ENCODE data around the gene PLLP. TPM values are rescaled to one million over a fixed set of nuclear protein-coding genes. Genes with fewer than 3 reads are reported as not detected.
A peak's percentile ranks its signal among the peaks of the same experiment; 100 is the strongest.

The PLLP gene
- total and polyA plus RNA-seq, 9 of the 15 experiments (the other 6 are each of a cell fraction or from before 2014, with no cell fraction given): 0.09 to 0.96 (median 0.27) TPM

- Histone ChIP-seq H4K20me1 (replicated peaks; ENCODE audit: control insufficient read depth, insufficient read depth, low read length) (no peaks in the 10 kb centered on the region), H3K9me1 (ENCODE audit: control insufficient read depth, insufficient read depth, low read length) (no peaks in the 10 kb centered on the region), H3K27ac (ENCODE audit: extremely low read depth, low read depth, low read length) (no peak overlapping the region), H2AFZ (ENCODE audit: low read depth, low read length) (no peak overlapping the region), H3K36me3 (ENCODE audit: control insufficient read depth, insufficient read depth, low read length) (no peaks in the 10 kb centered on the region), H3K9ac (ENCODE audit: insufficient read depth in 1 of 2, low read depth in 2 of 2, low read length in 2 of 2) (no peak overlapping the region), H3K27me3 (ENCODE audit: control insufficient read depth in 2 of 2, insufficient read depth in 2 of 2, low read length in 2 of 2) (peaks cover 0 to 9% of the 10 kb centered on the region in 2 experiments; a peak in 2 of 5 replicates), H3K79me2 (ENCODE audit: control insufficient read depth, insufficient read depth, low read length) (no peaks in the 10 kb centered on the region), H3K4me1 (replicated peaks in 1 of 2; ENCODE audit: control insufficient read depth in 2 of 2, insufficient read depth in 2 of 2, low read length in 2 of 2) (no peaks in the 10 kb centered on the region), H3K4me2 (ENCODE audit: insufficient read depth, low read length) (no peak overlapping the region), H3K9me3 (replicated peaks; ENCODE audit: control insufficient read depth, insufficient read depth, low read depth, low read length) (no peaks in the 10 kb centered on the region), H3K4me3 (no peak overlapping the region)
- BruUV-seq (replicated peaks): no TSS peak
- intact Hi-C loops (cut with micrococcal nuclease): no loop called here
- POLR2A ChIA-PET: no interaction called here
- CTCF ChIA-PET (ENCODE audit: low intra/inter-chr PET ratio): no interaction called here
- in situ Hi-C loops (cut with MboI): no loop called here
- peak in 1 of 4 experiments; percentile 3 for DNase-seq (ENCODE audit: extremely low read depth in 1 of 4, low spot score in 3 of 4)
- 0% methylated on average over 1 of the region's 1 CpG for WGBS (ENCODE audit: insufficient coverage, low coverage, missing lambda C conversion rate)
- no peak for ATAC-seq
- FAIRE-seq: no peak
- TF ChIP-seq MXI1 (IDR thresholded peaks at IDR 0.05; ENCODE audit: low read depth, low read length) (no peak), CREM (IDR thresholded peaks at IDR 0.05; ENCODE audit: low read depth) (no peak), CCAR2 (IDR thresholded peaks at IDR 0.05; ENCODE audit: low read depth, low read length) (no peak), E2F5 (CRISPR knock-in tag; IDR thresholded peaks at IDR 0.05) (no peak), TEAD4 (IDR thresholded peaks at IDR 0.05; ENCODE audit: low read length) (no peak), TEAD4 (CRISPR knock-in tag; IDR thresholded peaks at IDR 0.05; ENCODE audit: borderline replicate concordance) (no peak), MED1 (CRISPR knock-in tag; IDR thresholded peaks at IDR 0.05; ENCODE audit: borderline replicate concordance) (no peak), ZNF436 (CRISPR knock-in tag; IDR thresholded peaks at IDR 0.05) (no peak), ZNF41 (CRISPR knock-in tag; conservative IDR thresholded peaks at IDR 0.05) (no peak), TCFL5 (CRISPR knock-in tag; conservative IDR thresholded peaks at IDR 0.05) (no peak), ZNF696 (CRISPR knock-in tag; conservative IDR thresholded peaks at IDR 0.05) (no peak), ZNF57 (CRISPR knock-in tag; IDR thresholded peaks at IDR 0.05) (no peak), GABPB2 (CRISPR knock-in tag; conservative IDR thresholded peaks at IDR 0.05) (no peak), FOS (IDR thresholded peaks at IDR 0.05; ENCODE audit: extremely low read depth, insufficient read length) (no peak), ZNF639 (CRISPR knock-in tag; conservative IDR thresholded peaks at IDR 0.05 in 1 of 2, IDR thresholded peaks at IDR 0.05 in 1 of 2) (no peak)
- TF ChIP-seq, protein P1, sequence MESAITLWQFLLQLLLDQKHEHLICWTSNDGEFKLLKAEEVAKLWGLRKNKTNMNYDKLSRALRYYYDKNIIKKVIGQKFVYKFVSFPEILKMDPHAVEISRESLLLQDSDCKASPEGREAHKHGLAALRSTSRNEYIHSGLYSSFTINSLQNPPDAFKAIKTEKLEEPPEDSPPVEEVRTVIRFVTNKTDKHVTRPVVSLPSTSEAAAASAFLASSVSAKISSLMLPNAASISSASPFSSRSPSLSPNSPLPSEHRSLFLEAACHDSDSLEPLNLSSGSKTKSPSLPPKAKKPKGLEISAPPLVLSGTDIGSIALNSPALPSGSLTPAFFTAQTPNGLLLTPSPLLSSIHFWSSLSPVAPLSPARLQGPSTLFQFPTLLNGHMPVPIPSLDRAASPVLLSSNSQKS (CRISPR knock-in tag; IDR thresholded peaks at IDR 0.05): no peak
- TF ChIP-seq, protein P2, sequence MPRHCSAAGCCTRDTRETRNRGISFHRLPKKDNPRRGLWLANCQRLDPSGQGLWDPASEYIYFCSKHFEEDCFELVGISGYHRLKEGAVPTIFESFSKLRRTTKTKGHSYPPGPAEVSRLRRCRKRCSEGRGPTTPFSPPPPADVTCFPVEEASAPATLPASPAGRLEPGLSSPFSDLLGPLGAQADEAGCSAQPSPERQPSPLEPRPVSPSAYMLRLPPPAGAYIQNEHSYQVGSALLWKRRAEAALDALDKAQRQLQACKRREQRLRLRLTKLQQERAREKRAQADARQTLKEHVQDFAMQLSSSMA (CRISPR knock-in tag; IDR thresholded peaks at IDR 0.05): no peak
These were observed 29.8 kb upstream of the PLLP start for GRCh38 chr16:57314161-57314785.

Data from K562 (cell line).